Ovary (tissue), 9 donors: ENCODE results near the gene GRIN3A. TPM values are rescaled to one million over a fixed set of nuclear protein-coding genes. Genes with fewer than 3 reads are reported as not detected.

ENCODE experiments used
- DNase-seq, 5 donors: peaks; one replicate each; pipeline ENCODE4 v3.0.0-alpha.2; 2019 to 2020
- H3K27ac ChIP-seq, 2 donors: fragments of 200-600 bp; one replicate each; pipeline versions ENCODE4 v1.5.1 to v1.8.0; 2019 to 2022
- H3K27me3 ChIP-seq: fragments of 200-600 bp; one replicate; pipeline ENCODE4 v1.8.0; 2022
- H3K36me3 ChIP-seq: fragments of 200-600 bp; sonication (generic); one replicate; pipeline ENCODE4 v1.5.1; 2019
- H3K4me1 ChIP-seq: one replicate; pipeline ENCODE4 v1.8.1; 2013; ENCODE audit warnings: mild to moderate bottlenecking, moderate library complexity; ENCODE audit not compliant: insufficient read depth
- H3K4me3 ChIP-seq: fragments of 200-600 bp; sonication (generic); one replicate; pipeline ENCODE4 v1.5.1; 2017
- H3K9me3 ChIP-seq, 2 donors: fragments of 200-600 bp in 1 of 2; sonication (generic) in 1 of 2; one replicate each; pipeline versions ENCODE4 v1.5.1 to v1.8.1; 2013 to 2019; ENCODE audit warnings: mild to moderate bottlenecking in 1 of 2, moderate library complexity in 1 of 2
- EP300 ChIP-seq: sonication (generic); formaldehyde crosslinking; IDR thresholded peaks from one replicate; pipeline ENCODE4 v1.6.1; 2017; ENCODE audit warnings: antibody characterized with exemption
- POLR2A ChIP-seq: fragments of 450-650 bp; IDR thresholded peaks from one replicate; pipeline ENCODE4 v1.6.1; 2017; ENCODE audit warnings: antibody characterized with exemption, mild to moderate bottlenecking, moderate library complexity
- WGBS, 3 donors: extraction: QIAGEN DNeasy Blood & Tissue Kit in 1 of 3; methylation state at CpG; one replicate each; pipeline versions ENCODE4 v1.1.5 to v1.1.7; 2013 to 2017; 5-methylcytosine and 5-hydroxymethylcytosine counted together
- intact Hi-C, 4 donors: fragments of 100-400 bp; cut with DNase I; formaldehyde crosslinking; loops; one replicate each; pipeline versions ENCODE4 v1.11.0 to v1.15.1; 2022 to 2023
- polyA plus RNA-seq, 2 donors: library from polyadenylated mRNA; stranded (reverse); fragments of 200-250 nt in 1 of 2; fragments of 350-450 nt in 1 of 2; fragmentation: Illumina TruSeq in 1 of 2; extraction: RNeasy Lipid Tissue Mini Kit (QIAGEN cat#74804) in 1 of 2; gene quantifications; one replicate each; pipeline ENCODE4 v1.2.3, GENCODE V29; 2013 to 2014
- total RNA-seq, 7 donors: library from RNA; depleted of rRNA in 2 of 7; stranded (reverse); fragments of >200 nt in 2 of 7; fragmentation: NEBNext Ultra II Directional in 3 of 7; extraction: Animal tissue kit (Norgen Biotek cat#: 25700) in 3 of 7; gene quantifications; one replicate each; pipeline versions ENCODE4 v1.1.0 to v1.2.4, GENCODE V29; 2016 to 2023
- TF ChIP-seq, protein P1 (sequence below), 3 donors: fragments of 450-650 bp in 2 of 3; fragments of 200-600 bp in 1 of 3; IDR thresholded peaks; one replicate each; pipeline versions ENCODE4 v1.5.1 to v1.8.0; 2016 to 2022; ENCODE audit warnings: antibody characterized with exemption in 3 of 3, mild to moderate bottlenecking in 1 of 3
- donor health status: DM: no; HTN: no; CAD: no; lungs with moderate emphysema.
- donor health status: DM: no; HTN: no; CAD: no.
- donor health status: Bipolar disorder and iron deficiency.
- donor health status: DM: yes; HTN: yes; CAD: no.
- donor health status: DM: no; HTN: no; CAD: no.
- donor health status: DM: yes; HTN: yes; CAD: no.

Gene GRIN3A
- total and polyA plus RNA-seq, 9 donors: 0.02 to 1.00 (median 0.24) TPM

DNA sequence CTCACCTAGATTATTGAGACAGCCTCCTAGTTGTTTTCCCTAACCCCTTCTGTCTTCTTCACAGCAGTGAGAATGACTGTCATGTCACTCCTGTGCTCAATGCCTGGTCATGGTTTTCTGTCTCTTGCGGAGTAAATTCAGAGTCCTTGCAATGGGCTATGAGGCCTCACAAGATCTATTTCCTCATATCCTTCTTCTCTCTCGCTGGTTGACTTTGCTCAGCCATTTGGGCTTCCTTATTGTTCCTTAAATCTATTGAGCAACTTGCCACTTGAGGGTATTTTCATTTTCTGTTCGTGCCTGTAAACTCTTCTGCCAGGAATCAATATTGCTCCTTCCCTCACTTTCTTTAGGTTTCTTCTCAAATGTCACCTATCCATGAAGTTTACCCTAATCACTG is 152.7 kb downstream of the GRIN3A start:
- H3K27me3 ChIP-seq: no peaks in the 10 kb centered on the region
- H3K27ac ChIP-seq: no peak overlapping the region
- intact Hi-C loops: no loop called here

DNA sequence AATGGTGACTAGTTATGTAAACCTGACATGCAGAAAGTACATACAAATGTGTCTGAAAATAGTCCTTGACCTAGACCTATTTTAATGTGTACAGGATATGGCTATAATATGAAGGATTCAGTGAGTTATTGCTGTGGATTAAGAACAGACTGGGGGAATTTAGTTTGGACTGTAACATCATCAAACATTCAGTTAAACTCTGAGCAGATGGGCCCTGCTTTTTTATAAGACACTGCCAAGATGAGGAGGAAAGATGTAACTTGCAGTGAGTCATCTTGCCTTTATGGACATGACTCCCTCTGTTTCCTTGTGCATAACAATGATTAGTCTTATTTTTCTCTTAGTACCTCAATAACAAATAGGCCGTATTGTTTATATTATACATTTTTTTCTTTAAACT is 155.9 kb downstream of the GRIN3A start:
- WGBS, 3 donors: 6 to 14% (median 6%) methylated on average over 1 of the region's 1 CpG
- Histone ChIP-seq H3K4me3 (no peak overlapping the region), H3K4me1 (no peaks in the 10 kb centered on the region), H3K36me3 (no peaks in the 10 kb centered on the region), H3K27me3 (no peaks in the 10 kb centered on the region), H3K27ac (no peak overlapping the region), H3K9me3 (no peaks in the 10 kb centered on the region)
- TF ChIP-seq EP300: no peak
- TF ChIP-seq, protein P1, sequence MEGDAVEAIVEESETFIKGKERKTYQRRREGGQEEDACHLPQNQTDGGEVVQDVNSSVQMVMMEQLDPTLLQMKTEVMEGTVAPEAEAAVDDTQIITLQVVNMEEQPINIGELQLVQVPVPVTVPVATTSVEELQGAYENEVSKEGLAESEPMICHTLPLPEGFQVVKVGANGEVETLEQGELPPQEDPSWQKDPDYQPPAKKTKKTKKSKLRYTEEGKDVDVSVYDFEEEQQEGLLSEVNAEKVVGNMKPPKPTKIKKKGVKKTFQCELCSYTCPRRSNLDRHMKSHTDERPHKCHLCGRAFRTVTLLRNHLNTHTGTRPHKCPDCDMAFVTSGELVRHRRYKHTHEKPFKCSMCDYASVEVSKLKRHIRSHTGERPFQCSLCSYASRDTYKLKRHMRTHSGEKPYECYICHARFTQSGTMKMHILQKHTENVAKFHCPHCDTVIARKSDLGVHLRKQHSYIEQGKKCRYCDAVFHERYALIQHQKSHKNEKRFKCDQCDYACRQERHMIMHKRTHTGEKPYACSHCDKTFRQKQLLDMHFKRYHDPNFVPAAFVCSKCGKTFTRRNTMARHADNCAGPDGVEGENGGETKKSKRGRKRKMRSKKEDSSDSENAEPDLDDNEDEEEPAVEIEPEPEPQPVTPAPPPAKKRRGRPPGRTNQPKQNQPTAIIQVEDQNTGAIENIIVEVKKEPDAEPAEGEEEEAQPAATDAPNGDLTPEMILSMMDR (IDR thresholded peaks at IDR 0.05): no peak
- TF ChIP-seq POLR2A: no peak
- no peak for DNase-seq
- intact Hi-C loops: no loop called here

More for the DNA sequence above, 152.7 kb downstream of the GRIN3A start:
- no peak for TF ChIP-seq EP300
- no peak for TF ChIP-seq POLR2A
- TF ChIP-seq, protein P1 (IDR thresholded peaks at IDR 0.05): no peak
- Histone ChIP-seq H3K36me3 (no peaks in the 10 kb centered on the region), H3K9me3 (no peaks in the 10 kb centered on the region), H3K4me3 (no peak overlapping the region), H3K4me1 (no peaks in the 10 kb centered on the region)
- DNase-seq: no peak
- 73 to 92% (median 91%) methylated on average over 3 of the region's 3 CpGs for WGBS, 3 donors

DNA sequence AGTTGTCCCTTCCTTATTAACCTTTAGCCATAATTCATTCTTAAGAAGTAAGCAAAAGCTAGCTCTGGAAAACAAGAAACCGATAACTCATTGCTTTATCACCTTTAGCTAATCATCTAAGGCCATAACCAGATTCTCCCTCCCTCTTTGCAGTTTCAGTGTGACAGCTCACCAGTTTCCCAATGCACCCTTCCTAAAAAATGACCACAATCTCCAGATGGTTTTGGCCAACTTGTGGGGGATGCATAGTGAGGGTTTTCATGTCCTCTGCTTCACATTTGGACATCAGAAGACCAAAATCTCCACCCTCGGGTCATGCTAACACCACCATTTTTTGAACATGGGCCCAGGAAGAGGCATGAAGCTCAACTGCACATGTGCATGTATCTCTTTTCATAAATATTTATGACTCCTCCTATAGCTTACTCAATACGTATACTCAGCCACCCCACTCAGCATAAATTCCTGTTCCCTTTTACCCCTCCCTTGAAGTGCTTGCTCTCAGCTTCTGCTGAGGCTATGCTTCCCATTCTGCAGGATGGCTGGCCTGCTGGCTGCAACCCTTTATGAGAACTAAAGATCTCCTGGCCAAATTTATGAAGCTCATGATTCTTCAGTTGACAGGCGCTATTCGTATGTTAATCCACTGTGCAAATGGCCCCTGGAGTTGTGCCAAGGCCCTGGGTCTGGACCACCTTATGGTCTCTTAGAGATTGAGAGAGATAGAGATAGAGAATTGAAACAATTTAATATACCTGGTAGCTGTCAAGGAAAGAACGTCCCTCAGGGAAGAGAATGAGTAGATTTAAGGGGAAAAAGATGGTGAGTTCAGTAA is 158.5 kb downstream of the GRIN3A start:
- DNase-seq: no peak
- TF ChIP-seq EP300: no peak
- no peak for TF ChIP-seq POLR2A
- TF ChIP-seq, protein P1 (IDR thresholded peaks at IDR 0.05): no peak
- WGBS, 3 donors: 74 to 85% (median 83%) methylated on average over 6 of the region's 6 CpGs

GRCh38 chr9:101578378-101578777 is 160.1 kb downstream of the GRIN3A start:
- Histone ChIP-seq H3K27ac (no peak overlapping the region), H3K9me3 (no peaks in the 10 kb centered on the region), H3K36me3 (no peaks in the 10 kb centered on the region), H3K4me1 (no peaks in the 10 kb centered on the region), H3K4me3 (no peak overlapping the region), H3K27me3 (no peaks in the 10 kb centered on the region)
- intact Hi-C loops: no loop called here
- no peak for DNase-seq
- TF ChIP-seq POLR2A (no peak), EP300 (no peak)
- TF ChIP-seq, protein P1 (IDR thresholded peaks at IDR 0.05): no peak
- WGBS, 3 donors: 60 to 72% (median 64%) methylated on average over 3 of the region's 3 CpGs

More for the DNA sequence above, 158.5 kb downstream of the GRIN3A start:
- no peaks in the 10 kb centered on the region for H3K9me3 ChIP-seq
- H3K27ac ChIP-seq: no peak overlapping the region
- intact Hi-C loops: no loop called here
- H3K4me1 ChIP-seq: no peaks in the 10 kb centered on the region
- H3K4me3 ChIP-seq: no peak overlapping the region
- H3K36me3 ChIP-seq: no peaks in the 10 kb centered on the region
- H3K27me3 ChIP-seq: no peaks in the 10 kb centered on the region
